GM15510 (cell line): ENCODE data around the gene TAGLN3.

ENCODE experiments used
- POLR2A ChIP-seq: IDR thresholded peaks from 3 replicates; pipeline ENCODE4 v1.6.1; 2011; ENCODE audit warnings: borderline replicate concordance; ENCODE audit not compliant: insufficient read length; ENCODE audit errors: extremely low read depth

Gene TAGLN3

DNA sequence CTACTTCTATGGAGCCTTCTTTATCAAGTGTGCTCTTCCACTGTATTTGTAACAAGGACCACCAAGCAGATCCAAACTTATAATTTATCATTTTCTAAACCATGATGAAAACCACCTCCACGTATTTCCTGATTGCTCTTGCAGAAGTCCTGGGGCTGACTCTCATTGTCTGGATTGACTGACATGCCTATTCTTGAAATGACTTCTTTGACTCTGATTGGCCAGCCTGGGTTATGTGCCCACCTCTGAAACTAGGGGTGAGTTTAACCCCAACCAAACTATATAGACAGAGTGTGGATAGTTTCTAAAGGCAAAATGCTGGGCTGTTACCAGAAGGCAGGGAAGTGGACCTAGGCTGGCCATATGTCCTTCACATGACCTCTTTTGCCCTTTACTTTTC lies 48.5 kb downstream of the TAGLN3 start:
- no peak for TF ChIP-seq POLR2A

DNA sequence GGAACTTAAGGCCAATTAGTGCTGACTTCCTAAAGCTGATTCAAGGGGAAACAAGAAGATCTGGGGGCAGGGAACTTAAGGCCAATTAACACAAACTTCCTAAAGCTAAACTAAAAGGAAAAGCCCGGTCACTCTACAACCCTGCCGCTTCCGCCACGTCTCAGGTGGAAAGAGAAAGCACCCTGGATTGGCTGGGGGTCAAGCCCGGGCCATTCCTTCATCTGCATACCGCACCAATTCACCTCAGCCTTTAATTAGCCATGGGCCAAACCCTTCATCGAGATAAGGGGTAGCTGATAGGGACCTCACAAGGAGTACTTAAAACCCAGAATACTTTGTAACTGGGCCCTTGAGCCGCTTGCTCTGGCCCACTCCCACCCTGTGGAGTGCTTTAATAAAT lies 50.2 kb downstream of the TAGLN3 start:
- TF ChIP-seq POLR2A, result no peak

DNA sequence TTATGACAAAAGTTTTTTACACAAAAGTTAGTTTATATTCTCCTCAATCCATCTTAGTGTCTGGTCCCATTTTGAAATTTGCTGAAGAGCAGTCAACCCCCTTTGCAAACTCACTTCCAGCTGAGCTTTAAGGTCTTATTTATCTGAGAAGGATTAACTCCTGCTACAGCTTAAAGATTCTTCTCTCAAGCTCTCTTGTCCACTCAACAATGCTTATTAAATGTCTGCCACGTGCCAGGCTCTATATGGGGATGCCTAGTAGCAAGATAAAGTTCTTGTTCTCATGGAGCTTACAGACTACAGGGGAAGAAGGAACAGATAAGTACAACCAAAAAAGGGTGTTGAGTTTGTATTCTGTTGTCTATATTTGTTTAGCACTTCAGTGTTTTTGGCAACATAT lies 54.5 kb downstream of the TAGLN3 start:
- no peak for TF ChIP-seq POLR2A

DNA sequence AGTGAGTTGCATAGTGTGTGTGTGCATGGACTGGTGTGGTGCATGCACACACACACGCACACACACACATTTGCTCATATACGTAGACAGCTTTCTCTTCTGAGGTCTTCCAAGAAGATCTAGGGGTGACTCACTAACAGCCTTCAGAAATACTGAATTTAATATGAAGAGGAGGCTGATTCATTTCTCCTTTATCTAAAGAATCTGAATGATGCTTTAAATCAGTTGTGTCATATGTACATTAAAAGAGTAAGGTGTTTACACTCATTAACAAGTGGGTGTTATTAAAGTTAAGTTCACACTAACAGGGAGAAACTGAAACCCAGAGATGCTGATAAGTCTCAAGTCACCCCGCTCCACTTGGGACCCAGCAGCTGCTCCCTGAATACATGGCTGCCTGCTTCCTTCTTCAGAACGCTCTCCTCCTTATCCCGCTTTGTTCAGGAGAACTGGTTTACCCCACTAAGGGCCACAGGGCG lies 57.8 kb downstream of the TAGLN3 start:
- no peak for TF ChIP-seq POLR2A

DNA sequence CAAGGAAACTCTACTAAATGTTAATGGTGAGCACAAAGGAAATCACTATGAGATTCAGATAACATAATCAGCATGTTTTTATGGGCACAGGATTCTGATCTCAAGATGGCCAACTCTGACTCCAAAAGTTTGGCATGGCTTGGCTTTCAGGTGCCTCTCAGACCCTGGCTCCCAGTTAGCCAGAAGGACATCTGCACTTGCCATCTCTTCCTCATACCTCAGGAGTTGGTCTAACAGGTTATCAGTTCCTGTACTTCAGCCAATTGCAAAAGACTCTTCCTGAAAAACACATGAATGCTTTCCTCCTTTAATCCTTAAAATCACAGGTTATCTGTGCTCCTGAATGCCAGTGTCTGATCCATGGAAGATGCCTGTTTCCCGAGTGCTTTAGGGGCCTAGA lies 60.8 kb downstream of the TAGLN3 start:
- TF ChIP-seq POLR2A, result no peak

DNA sequence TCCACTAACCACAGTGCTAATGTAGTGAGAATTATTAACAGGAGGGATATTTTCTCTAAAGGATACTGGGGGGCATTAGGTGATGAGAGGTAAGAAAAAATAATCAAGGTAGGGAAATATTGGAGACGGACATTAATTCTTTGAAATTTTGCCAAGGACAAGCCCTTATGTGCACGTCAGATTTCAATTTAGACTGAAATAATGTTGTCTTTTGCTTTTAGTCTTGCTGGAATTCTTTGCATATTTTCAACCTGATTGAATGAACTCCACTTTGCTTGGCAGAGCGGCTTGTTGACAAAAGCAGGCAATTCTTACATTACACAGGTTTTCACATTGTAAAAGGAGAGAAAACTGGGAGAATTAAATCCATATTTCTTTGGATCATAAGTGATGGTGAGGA lies 62.4 kb downstream of the TAGLN3 start:
- no peak for TF ChIP-seq POLR2A
